Thymus (tissue), 11 donors: ENCODE results near the gene NSMF. TPM values are rescaled to one million over a fixed set of nuclear protein-coding genes. Genes with fewer than 3 reads are reported as not detected.

Experiments
- DNase-seq, 9 donors: peaks; one replicate each; pipeline ENCODE4 v3.0.0-alpha.2; 2013; ENCODE audit warnings: low spot score in 9 of 9, low read depth in 6 of 9, missing footprints in 1 of 9
- H3K27ac ChIP-seq, 2 donors: one replicate each; pipeline ENCODE4 v1.5.1; 2013; ENCODE audit warnings: control low read depth in 1 of 2, low read depth in 1 of 2, low read length in 1 of 2, mild to moderate bottlenecking in 1 of 2, moderate library complexity in 1 of 2
- H3K27me3 ChIP-seq, 2 donors: one replicate each; pipeline ENCODE4 v1.5.1; 2013; ENCODE audit warnings: low read length in 1 of 2; ENCODE audit not compliant: control insufficient read depth in 2 of 2, insufficient read depth in 1 of 2
- H3K36me3 ChIP-seq, 2 donors: one replicate each; pipeline ENCODE4 v1.5.1; 2013; ENCODE audit warnings: low read length in 1 of 2, mild to moderate bottlenecking in 1 of 2, moderate library complexity in 1 of 2; ENCODE audit not compliant: control insufficient read depth in 2 of 2, insufficient read depth in 2 of 2
- H3K4me1 ChIP-seq, 2 donors: one replicate each; pipeline ENCODE4 v1.5.1; 2013; ENCODE audit warnings: low read length in 2 of 2; ENCODE audit not compliant: control insufficient read depth in 2 of 2, insufficient read depth in 2 of 2
- H3K4me3 ChIP-seq, 2 donors: one replicate each; pipeline ENCODE4 v1.5.1; 2013; ENCODE audit warnings: low read length in 2 of 2, control low read depth in 1 of 2, mild to moderate bottlenecking in 1 of 2
- H3K9me3 ChIP-seq, 2 donors: one replicate each; pipeline ENCODE4 v1.5.1; 2013; ENCODE audit warnings: low read length in 1 of 2, mild to moderate bottlenecking in 1 of 2; ENCODE audit not compliant: control insufficient read depth in 2 of 2, insufficient read depth in 1 of 2
- WGBS: extraction: QIAGEN DNeasy Blood & Tissue Kit; methylation state at CpG from one replicate; pipeline ENCODE4 v1.1.7; 2013; 5-methylcytosine and 5-hydroxymethylcytosine counted together
- polyA plus RNA-seq: library from polyadenylated mRNA; stranded (reverse); fragments of 200-250 nt; gene quantifications from one replicate; pipeline ENCODE4 v1.2.3, GENCODE V29; 2013
- total RNA-seq: library from RNA; stranded (reverse); fragments of 120-200 nt; gene quantifications from one replicate; pipeline ENCODE4 v1.2.4, GENCODE V29; 2013
- donor health status: healthy.

The NSMF gene
- total and polyA plus RNA-seq, 2 donors, result 14.9 to 77.6 TPM

DNA sequence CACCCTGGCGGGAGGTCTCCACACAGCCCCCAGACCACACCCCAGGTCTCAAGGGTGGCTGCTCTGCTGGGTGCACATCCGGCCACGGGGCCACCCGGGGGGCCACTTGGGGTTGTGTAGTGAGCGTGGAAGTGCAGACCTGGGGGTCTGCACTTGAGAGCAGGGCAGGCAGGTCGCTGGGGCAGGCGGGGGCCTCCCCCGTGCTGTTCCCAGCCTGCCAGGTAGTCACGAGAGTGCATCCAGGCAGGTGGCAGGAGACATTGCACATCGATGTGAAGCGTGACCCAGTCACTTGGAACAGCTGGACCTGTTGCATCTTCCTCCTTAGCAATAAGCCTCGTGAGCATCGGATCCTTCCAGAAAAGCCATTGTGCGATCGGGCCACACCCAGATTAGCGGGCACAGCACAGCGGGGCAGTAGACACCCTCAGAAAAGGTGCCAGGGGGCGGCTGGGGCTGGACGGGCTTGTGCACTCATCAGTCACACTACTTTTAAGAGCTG lies 13.2 kb downstream of the NSMF start:
- no peak overlapping the region for H3K27ac ChIP-seq
- no peak overlapping the region for H3K4me3 ChIP-seq
- H3K9me3 ChIP-seq, result peaks cover 0 to 14% of the 10 kb centered on the region in 2 donors
- WGBS, result 84% methylated on average over 19 of the region's 19 CpGs
- H3K36me3 ChIP-seq, result peaks cover 4 to 9% of the 10 kb centered on the region in 2 donors
- no peak for DNase-seq
- H3K27me3 ChIP-seq, result peaks cover 12 to 53% of the 10 kb centered on the region in 2 donors
- peaks cover 0 to 10% of the 10 kb centered on the region in 2 donors for H3K4me1 ChIP-seq

DNA sequence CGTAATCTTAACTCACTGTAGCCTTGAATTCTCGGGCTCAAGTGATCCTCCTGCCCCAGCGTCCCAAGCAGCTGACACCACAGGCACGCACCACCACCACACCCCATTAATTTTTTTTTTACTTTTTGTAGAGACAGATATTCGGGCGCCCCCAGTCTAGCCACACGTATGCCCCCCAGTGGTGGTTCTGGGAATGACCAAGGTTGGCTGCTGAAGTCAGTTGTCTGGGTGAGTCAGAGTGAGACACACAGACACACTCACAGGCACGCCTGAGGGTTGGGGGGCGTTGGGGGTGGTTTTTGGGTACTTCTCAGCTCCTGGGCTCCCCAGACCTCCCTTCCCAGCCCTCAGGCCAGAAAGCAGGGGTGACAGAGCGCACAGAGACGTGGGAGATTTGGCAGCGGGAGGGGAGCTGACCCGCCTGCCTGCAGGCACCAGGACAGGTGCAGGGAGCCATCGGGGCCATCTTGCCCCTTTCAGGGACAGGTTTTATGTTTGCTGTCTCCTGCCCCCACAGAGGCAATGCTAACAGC lies 13.8 kb downstream of the NSMF start:
- Histone ChIP-seq H3K36me3 (peaks cover 4 to 9% of the 10 kb centered on the region in 2 donors), H3K27ac (no peak overlapping the region), H3K4me3 (no peak overlapping the region), H3K27me3 (peaks cover 12 to 53% of the 10 kb centered on the region in 2 donors), H3K9me3 (peaks cover 0 to 7% of the 10 kb centered on the region in 2 donors), H3K4me1 (peaks cover 0 to 10% of the 10 kb centered on the region in 2 donors)
- DNase-seq, result peak in 3 of 9 donors; percentile 59 to 74 (median 74)
- 28% methylated on average over 14 of the region's 14 CpGs for WGBS

DNA sequence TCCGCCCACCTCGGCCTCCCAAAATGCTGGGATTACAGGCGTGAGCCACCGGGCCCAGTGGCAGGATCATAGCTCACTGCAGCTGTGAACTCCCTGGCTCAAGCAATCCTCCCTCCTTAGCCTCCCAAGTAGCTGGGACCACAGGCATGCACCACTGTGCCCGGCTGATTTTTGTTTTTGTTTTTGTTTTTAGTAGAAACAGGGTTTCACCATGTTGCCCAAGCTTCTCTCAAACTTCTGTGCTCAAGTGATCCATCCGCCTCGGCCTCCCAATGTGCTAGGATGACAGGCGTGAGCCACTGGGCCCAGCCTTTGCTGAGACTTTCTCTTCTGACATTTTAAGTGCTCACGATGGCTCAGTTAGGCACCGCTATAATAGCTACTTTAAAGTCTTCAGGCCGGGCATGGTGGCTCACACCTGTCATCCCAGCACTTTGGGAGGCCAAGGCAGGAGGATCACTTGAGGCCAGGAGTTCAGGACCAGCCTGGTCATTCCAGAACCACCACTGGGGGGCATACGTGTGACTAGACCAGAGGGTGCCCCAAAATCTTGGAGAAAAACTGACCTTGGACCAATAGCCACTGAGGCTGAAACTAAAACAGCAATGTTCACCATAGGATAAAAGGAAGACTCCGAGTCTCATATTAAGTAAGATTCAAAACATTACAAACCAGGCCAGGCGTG lies 14.9 kb downstream of the NSMF start:
- Histone ChIP-seq H3K27ac (no peak overlapping the region), H3K27me3 (peaks cover 12 to 56% of the 10 kb centered on the region in 2 donors), H3K4me1 (peaks cover 0 to 10% of the 10 kb centered on the region in 2 donors), H3K4me3 (no peak overlapping the region), H3K36me3 (peaks cover 2 to 4% of the 10 kb centered on the region in 2 donors), H3K9me3 (no peaks in the 10 kb centered on the region)
- no peak for DNase-seq
- WGBS, result 93% methylated on average over 14 of the region's 14 CpGs

DNA sequence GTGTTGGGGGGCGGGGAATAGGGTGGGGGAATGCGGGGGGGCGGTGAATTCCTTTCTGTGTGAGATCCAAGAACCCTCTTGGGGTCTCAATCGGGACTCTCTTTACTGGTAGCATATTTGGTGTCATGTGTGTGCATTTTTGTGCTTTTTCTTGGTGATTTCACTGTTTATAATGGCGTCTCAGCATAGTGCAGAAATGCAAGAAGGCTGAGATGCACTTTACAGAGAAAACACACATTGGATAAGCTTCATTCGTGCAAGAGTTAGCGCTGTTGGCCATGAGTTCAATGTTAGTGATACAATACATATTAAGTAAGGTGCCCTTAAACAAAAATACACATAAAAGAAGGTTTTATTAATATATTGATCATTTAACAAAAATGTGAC lies 17.2 kb downstream of the NSMF start:
- peaks cover 12 to 51% of the 10 kb centered on the region in 2 donors for H3K27me3 ChIP-seq
- 15% methylated on average over 7 of the region's 7 CpGs for WGBS
- no peak for DNase-seq
- no peaks in the 10 kb centered on the region for H3K36me3 ChIP-seq
- no peak overlapping the region for H3K27ac ChIP-seq
- H3K4me3 ChIP-seq, result peak overlapping the region in 1 of 2 donors; percentile 37
- peaks cover 0 to 10% of the 10 kb centered on the region in 2 donors for H3K4me1 ChIP-seq
- H3K9me3 ChIP-seq, result no peaks in the 10 kb centered on the region

DNA sequence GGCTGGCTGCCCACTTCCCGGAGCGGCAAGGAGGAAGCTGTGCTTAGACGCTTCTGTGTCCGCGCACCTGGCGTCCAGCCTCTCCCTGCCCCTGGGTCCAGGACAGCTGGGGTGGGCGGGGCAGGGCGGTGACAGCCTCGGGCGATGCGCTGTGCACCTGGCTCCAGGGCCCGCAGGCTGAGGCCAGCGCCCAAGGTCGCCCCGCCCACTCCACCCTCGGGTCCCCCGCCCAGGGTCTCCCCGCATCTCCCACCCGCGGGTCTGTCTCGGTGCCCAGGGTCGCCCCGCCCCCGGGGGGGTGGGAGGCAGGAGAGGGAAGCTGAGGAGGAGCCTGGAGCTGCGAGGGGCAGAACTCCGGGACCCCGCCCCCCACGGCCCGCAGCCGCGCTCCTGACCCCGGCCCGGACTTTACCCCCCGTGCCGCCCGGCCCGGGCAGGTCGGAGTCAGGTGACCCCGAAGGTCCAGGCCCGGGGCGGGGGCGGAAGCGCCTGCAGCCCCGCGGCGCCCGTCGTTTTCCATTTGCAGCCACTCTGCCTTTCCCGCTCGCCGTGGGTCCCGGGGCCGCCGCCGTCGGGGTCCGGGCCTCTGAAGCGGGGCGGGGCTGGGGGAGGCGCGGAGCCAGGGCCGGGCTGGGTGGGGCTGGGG lies 17.7 kb downstream of the NSMF start, which contains the start of gene ENTPD8:
ENTPD8 (minus strand) TSS at position 69 of the 646 bp plus-strand sequence. CDS start 3,072 bp downstream, outside the sequence.
- peak in 1 of 9 donors; percentile 24 for DNase-seq
- Histone ChIP-seq H3K27ac (no peak within 1 kb of the TSS), H3K4me1 (peaks cover 0 to 10% of the 10 kb centered on the region in 2 donors), H3K36me3 (no peaks in the 10 kb centered on the region), H3K27me3 (peaks cover 12 to 48% of the 10 kb centered on the region in 2 donors), H3K4me3 (peak within 1 kb of the TSS in 1 of 2 donors; percentile 37), H3K9me3 (no peaks in the 10 kb centered on the region)
- 3% methylated on average over 62 of the region's 62 CpGs for WGBS

DNA sequence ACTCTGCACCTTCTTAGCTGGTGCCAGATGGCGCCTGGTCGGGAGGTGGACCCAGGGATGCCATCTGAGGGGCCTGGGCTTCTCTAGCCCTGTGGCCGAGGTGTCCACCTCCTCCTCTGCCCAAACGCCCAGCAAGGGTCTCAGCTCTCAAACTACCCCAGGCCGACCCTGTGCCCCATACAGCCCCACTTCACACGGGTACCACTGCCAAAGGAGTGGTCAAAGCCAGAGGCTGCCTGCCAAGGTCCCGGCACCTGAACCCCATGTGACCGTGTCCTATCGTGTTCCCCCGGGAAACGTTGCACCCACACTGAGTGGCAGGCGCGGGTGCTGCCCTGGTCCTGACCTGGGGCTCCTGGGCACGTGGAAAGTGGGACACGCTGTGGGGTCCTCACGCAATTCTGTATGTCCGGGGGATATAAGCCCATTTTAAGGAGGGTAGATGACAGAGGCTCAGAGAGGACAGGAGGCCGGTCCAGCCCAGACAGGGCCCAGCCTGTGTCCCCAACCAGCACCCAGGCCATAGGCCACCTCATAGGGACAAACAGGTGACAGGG lies 19.9 kb downstream of the NSMF start:
- H3K4me3 ChIP-seq, result no peak overlapping the region
- H3K27ac ChIP-seq, result no peak overlapping the region
- no peaks in the 10 kb centered on the region for H3K36me3 ChIP-seq
- no peaks in the 10 kb centered on the region for H3K4me1 ChIP-seq
- no peak for DNase-seq
- no peaks in the 10 kb centered on the region for H3K9me3 ChIP-seq
- peaks cover 12 to 30% of the 10 kb centered on the region in 2 donors for H3K27me3 ChIP-seq
- WGBS, result 90% methylated on average over 18 of the region's 18 CpGs

DNA sequence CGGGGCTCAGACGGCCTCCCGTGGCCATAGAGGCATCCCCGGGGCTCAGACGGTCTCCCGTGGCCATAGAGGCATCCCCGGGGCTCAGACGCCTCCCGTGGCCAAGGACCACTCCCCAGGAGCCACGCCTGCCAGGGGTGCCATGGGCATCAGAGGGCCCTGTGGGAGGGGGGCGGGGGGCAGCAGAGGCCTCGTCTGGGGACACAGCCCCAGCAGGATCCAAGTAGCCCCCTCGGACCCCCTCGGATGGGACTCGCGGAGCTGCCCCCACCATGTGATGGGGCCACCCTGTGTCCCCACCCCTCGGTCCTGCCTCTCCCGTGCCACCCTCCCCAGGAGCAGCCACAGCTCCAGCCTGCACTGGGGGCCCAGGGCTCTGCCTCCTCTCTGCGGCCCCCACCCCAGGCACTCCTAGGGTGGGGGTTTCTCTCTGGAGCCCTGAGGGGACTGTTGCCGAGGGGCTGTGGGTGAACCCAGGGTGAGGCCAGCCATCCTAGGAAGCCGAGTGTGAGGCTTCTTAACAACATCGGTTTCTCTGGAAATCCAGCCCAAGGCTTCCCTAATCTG lies 20.5 kb downstream of the NSMF start:
- H3K27me3 ChIP-seq, result peaks cover 12 to 27% of the 10 kb centered on the region in 2 donors
- H3K9me3 ChIP-seq, result no peaks in the 10 kb centered on the region
- H3K27ac ChIP-seq, result no peak overlapping the region
- no peaks in the 10 kb centered on the region for H3K36me3 ChIP-seq
- no peak for DNase-seq
- 92% methylated on average over 22 of the region's 22 CpGs for WGBS
- no peak overlapping the region for H3K4me3 ChIP-seq
- H3K4me1 ChIP-seq, result no peaks in the 10 kb centered on the region

DNA sequence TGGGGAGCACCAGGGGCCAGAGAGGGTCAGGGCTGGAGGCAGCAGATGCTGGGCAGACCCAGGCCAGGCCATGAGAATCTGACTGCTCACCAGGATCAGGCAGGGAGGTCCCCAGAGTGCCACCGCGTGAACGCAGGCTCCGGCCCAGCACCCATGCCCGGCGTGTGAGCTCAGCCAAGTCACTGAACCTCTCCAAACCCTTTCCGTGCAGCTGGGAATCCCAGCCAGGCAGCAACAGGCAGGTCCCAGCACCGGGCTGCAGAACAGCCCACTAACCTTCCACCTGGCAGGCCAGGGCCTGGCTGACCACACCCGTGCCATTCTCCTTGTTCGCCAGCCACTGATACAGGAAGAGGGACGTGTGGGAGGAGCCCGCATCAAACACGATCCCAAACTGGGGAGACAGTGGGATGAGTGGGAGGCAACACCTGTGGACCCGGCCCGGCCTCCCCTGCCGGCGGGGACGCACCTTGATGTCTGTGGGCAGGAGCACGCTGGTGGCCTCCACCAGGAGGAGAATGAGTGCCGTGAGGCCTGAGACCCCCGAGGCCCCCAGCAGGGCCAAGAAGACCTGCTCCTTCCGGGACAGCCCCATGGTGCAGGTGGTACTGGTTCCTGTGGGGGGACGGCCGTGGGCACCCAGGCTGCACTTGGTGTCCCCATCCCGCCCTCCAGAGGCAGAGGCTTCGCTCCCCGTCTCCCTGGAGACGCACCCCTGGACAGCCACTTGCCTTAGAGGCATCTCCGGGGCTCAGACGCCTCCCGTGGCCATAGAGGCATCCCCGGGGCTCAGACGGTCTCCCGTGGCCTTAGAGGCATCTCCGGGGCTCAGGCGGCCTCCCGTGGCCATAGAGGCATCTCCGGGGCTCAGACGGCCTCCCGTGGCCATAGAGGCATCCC lies 21.2 kb downstream of the NSMF start:
- no peak overlapping the region for H3K4me3 ChIP-seq
- DNase-seq, result no peak
- WGBS, result 95% methylated on average over 40 of the region's 40 CpGs
- no peaks in the 10 kb centered on the region for H3K9me3 ChIP-seq
- peaks cover 12 to 27% of the 10 kb centered on the region in 2 donors for H3K27me3 ChIP-seq
- no peak overlapping the region for H3K27ac ChIP-seq
- no peaks in the 10 kb centered on the region for H3K36me3 ChIP-seq
- H3K4me1 ChIP-seq, result no peaks in the 10 kb centered on the region
